Measurements from ENCODE around the gene HSD17B12.
A peak's percentile ranks its signal among the peaks of the same experiment; 100 is the strongest.

Gene HSD17B12

GRCh38 chr11:43687120-43687791 is 6.7 kb downstream of the HSD17B12 start:
- Histone ChIP-seq H3K27ac (peak overlapping the region; percentile 36 to 88), H3K4me3 (peak overlapping the region; percentile 2)
- DNase-seq (ENCODE audit: low spot score) = peak; percentile 77
- no peak for TF ChIP-seq CTCF (IDR thresholded peaks at IDR 0.05)

GRCh38 chr11:43688394-43688793 is 7.9 kb downstream of the HSD17B12 start:
- no peak overlapping the region for H3K4me3 ChIP-seq
- no peak for TF ChIP-seq CTCF (IDR thresholded peaks at IDR 0.05)
- H3K27ac ChIP-seq = peak overlapping the region in 1 of 2 donors; percentile 40
- no peak for DNase-seq (ENCODE audit: low spot score)

- no peak overlapping the region for H3K27ac ChIP-seq
- TF ChIP-seq CTCF (IDR thresholded peaks at IDR 0.05) = no peak
Observed at GRCh38 chr11:43689167-43689566, 8.6 kb downstream of the HSD17B12 start.

GRCh38 chr11:43690929-43691725 is 10.6 kb downstream of the HSD17B12 start:
- no peak for DNase-seq (ENCODE audit: low spot score)
- no peak for TF ChIP-seq CTCF (IDR thresholded peaks at IDR 0.05)
- Histone ChIP-seq H3K4me3 (no peak overlapping the region), H3K27ac (no peak overlapping the region)

More at GRCh38 chr11:43689167-43689566, 8.6 kb downstream of the HSD17B12 start:
- H3K4me3 ChIP-seq = no peak overlapping the region
- no peak for DNase-seq (ENCODE audit: low spot score)

- no peak for DNase-seq (ENCODE audit: low spot score)
- Histone ChIP-seq H3K27ac (no peak overlapping the region), H3K4me3 (no peak overlapping the region)
- no peak for TF ChIP-seq CTCF (IDR thresholded peaks at IDR 0.05)
Observed at GRCh38 chr11:43691806-43692205, 11.3 kb downstream of the HSD17B12 start.

- no peak for DNase-seq (ENCODE audit: low spot score)
- Histone ChIP-seq H3K27ac (no peak overlapping the region), H3K4me3 (no peak overlapping the region)
- no peak for TF ChIP-seq CTCF (IDR thresholded peaks at IDR 0.05)
Observed at GRCh38 chr11:43693069-43693468, 12.5 kb downstream of the HSD17B12 start.

GRCh38 chr11:43693731-43694130 is 13.2 kb downstream of the HSD17B12 start:
- H3K27ac ChIP-seq = no peak overlapping the region
- no peak overlapping the region for H3K4me3 ChIP-seq

More at GRCh38 chr11:43693731-43694130, 13.2 kb downstream of the HSD17B12 start:
- no peak for DNase-seq (ENCODE audit: low spot score)
- no peak for TF ChIP-seq CTCF (IDR thresholded peaks at IDR 0.05)

Data from coronary artery (tissue), 2 donors.